Body of pancreas (tissue), 4 donors: ENCODE results near the gene RAB34.
A peak's percentile ranks its signal among the peaks of the same experiment; 100 is the strongest.

Experiments
- POLR2A ChIP-seq, 3 donors: fragments of 450-650 bp; IDR thresholded peaks; one replicate each; pipeline ENCODE4 v1.6.1; 2016; ENCODE audit warnings: antibody characterized with exemption in 3 of 3, mild to moderate bottlenecking in 2 of 3
- TF ChIP-seq, protein P1 (sequence below), 7 experiments: fragments of 450-650 bp in 4 of 7; fragments of 200-600 bp in 3 of 7; sonication (generic) in 3 of 7; IDR thresholded peaks; one replicate each; pipeline ENCODE4 v1.5.1; 2016 to 2019; ENCODE audit warnings: antibody characterized with exemption in 7 of 7

DNA sequence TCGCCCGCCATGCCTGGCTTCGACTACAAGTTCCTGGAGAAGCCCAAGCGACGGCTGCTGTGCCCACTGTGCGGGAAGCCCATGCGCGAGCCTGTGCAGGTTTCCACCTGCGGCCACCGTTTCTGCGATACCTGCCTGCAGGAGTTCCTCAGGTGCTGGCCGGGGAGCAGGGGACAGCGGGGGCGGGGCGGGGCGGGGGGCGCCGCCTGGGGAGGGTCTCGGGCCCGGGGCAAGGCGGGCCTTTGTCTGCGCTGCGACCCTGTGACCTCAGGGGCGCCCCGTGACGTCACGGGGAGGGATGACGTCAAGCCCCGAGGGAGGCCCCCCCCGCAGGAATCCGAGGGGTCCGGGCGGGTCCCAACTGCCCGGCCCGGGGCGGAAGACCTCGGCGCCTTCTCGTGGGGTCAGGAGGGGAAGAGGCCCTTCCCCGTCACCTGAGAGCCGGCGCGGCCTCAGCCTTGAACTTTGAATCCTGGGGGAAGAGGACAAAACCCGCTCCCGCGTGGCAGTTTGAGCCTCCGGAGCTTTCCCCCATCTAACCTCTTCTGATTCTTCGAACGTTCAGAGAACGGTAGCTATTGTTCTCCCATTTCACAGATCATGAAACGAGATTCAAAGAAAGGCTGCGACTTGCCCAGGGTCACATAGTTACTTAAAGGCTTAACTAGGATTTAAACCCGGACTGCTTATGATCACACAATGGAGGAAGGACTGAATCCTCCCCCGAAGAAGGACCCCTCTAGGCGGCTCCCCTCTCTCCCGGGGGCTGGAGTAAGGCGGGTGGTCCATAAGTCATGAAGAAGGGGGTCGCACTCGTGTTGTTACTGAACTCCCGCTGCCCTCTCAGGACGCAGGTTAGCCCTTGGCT, 26.7 kb upstream of the RAB34 start:
- TF ChIP-seq, protein P1, sequence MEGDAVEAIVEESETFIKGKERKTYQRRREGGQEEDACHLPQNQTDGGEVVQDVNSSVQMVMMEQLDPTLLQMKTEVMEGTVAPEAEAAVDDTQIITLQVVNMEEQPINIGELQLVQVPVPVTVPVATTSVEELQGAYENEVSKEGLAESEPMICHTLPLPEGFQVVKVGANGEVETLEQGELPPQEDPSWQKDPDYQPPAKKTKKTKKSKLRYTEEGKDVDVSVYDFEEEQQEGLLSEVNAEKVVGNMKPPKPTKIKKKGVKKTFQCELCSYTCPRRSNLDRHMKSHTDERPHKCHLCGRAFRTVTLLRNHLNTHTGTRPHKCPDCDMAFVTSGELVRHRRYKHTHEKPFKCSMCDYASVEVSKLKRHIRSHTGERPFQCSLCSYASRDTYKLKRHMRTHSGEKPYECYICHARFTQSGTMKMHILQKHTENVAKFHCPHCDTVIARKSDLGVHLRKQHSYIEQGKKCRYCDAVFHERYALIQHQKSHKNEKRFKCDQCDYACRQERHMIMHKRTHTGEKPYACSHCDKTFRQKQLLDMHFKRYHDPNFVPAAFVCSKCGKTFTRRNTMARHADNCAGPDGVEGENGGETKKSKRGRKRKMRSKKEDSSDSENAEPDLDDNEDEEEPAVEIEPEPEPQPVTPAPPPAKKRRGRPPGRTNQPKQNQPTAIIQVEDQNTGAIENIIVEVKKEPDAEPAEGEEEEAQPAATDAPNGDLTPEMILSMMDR (IDR thresholded peaks at IDR 0.05), result peak in 2 of 7 experiments; percentile 1 to 3
- peak in 2 of 3 donors; percentile 64 to 72 for TF ChIP-seq POLR2A (IDR thresholded peaks at IDR 0.05)
